ENCODE results near the gene SYNE2. TPM values are rescaled to one million over a fixed set of nuclear protein-coding genes. Genes with fewer than 3 reads are reported as not detected.
"Not testable (repeated sequence)": the region's sequence is repeated elsewhere in the genome, so short reads cannot be mapped to it uniquely, and the experiment has no call there.

SYNE2 gene
- total and polyA plus RNA-seq, 2 donors (not counting 1 experiment from before 2014, with no cell fraction given), result 3.1 to 15.4 TPM

DNA sequence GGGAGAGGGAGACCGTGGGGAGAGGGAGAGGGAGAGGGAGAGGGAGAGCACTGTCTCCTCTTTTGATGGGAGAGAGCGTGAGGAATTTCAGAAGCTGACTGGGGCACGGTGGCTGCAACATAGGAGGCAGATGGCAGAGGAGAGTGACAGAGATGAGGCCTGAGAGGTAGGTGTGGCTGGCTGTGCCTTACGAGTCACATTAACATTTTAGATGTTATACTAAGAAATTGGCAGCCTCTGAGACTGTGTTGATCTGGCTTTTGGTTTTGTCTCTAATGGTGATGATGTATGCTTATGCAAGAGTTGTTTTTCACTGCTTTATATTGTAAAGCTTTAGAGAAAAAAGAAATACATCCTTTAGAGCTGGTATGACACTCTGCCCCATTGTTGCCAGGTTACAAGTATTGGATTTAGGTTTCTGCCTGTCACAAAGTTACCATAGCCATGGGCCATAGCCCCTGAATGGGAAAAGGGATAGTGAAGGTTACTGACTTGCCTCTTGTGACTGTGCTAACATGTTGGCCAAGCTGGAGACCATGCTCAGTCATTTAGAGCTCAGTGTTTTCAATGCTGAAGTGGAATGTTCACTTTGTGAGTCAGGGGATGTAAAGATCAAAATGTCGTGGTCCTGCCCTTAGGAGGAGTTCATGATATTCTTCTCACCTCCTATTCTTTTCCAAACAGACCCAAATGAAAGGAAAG, 186.2 kb downstream of the SYNE2 start:
- no peak overlapping the region for H3K27ac ChIP-seq (ENCODE audit: insufficient read depth, low read length)
- H3K27me3 ChIP-seq (ENCODE audit: control insufficient read depth, insufficient read depth, low read length), result no peaks in the 10 kb centered on the region
- no peaks in the 10 kb centered on the region for H4K20me1 ChIP-seq (ENCODE audit: control insufficient read depth, extremely low read depth, insufficient read depth, low read length)
- no peak overlapping the region for H3K4me2 ChIP-seq (ENCODE audit: extremely low read depth, insufficient read depth, low read length)
- H2AFZ ChIP-seq (ENCODE audit: low read length), result no peak overlapping the region
- H3K79me2 ChIP-seq (ENCODE audit: control insufficient read depth, insufficient read depth, low read length), result no peaks in the 10 kb centered on the region
- no peak overlapping the region for H3K4me3 ChIP-seq (replicated peaks in 1 of 4; ENCODE audit: control extremely low read depth in 1 of 4, insufficient read depth in 1 of 4, low read depth in 3 of 4, low read length in 4 of 4)
- H3K9ac ChIP-seq (ENCODE audit: insufficient read depth, low read length), result no peak overlapping the region
- no peaks in the 10 kb centered on the region for H3K36me3 ChIP-seq (ENCODE audit: control insufficient read depth, insufficient read depth, low read length)
- TF ChIP-seq, protein P1, sequence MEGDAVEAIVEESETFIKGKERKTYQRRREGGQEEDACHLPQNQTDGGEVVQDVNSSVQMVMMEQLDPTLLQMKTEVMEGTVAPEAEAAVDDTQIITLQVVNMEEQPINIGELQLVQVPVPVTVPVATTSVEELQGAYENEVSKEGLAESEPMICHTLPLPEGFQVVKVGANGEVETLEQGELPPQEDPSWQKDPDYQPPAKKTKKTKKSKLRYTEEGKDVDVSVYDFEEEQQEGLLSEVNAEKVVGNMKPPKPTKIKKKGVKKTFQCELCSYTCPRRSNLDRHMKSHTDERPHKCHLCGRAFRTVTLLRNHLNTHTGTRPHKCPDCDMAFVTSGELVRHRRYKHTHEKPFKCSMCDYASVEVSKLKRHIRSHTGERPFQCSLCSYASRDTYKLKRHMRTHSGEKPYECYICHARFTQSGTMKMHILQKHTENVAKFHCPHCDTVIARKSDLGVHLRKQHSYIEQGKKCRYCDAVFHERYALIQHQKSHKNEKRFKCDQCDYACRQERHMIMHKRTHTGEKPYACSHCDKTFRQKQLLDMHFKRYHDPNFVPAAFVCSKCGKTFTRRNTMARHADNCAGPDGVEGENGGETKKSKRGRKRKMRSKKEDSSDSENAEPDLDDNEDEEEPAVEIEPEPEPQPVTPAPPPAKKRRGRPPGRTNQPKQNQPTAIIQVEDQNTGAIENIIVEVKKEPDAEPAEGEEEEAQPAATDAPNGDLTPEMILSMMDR (conservative IDR thresholded peaks at IDR 0.05 in 1 of 2, IDR thresholded peaks at IDR 0.05 in 1 of 2; ENCODE audit: low read depth in 1 of 2, low read length in 2 of 2), result no peak
- TF ChIP-seq EZH2 (IDR thresholded peaks at IDR 0.05; ENCODE audit: low read length, missing control alignments), result no peak
- H3K9me3 ChIP-seq (ENCODE audit: control insufficient read depth, insufficient read depth, low read depth, low read length), result no peaks in the 10 kb centered on the region
- peak in 1 of 2 donors; percentile 18 for DNase-seq (ENCODE audit: low read depth in 2 of 2)
- no peaks in the 10 kb centered on the region for H3K4me1 ChIP-seq (ENCODE audit: control insufficient read depth, extremely low read depth, insufficient read depth, low read length)

DNA sequence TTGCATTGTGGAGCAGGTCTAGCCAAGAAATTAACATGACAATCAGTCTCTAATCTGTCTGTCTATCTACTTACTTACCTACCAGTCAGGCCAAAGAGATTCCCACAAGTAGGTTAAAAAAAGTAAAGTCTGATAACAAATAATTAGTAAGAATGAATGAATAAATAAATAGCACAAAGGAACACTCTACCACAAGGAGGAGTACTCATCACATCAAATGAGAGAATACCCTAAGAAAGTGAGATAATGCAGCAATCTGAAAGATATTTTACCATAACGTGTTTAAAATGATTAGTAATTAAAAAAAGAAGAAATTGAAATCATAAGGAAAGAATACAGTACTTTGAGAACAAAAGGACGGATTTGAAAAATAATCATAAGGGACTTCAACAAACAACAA, 187.2 kb downstream of the SYNE2 start:
- Histone ChIP-seq H3K27me3 (ENCODE audit: control insufficient read depth, insufficient read depth, low read length) (no peaks in the 10 kb centered on the region), H2AFZ (ENCODE audit: low read length) (no peak overlapping the region), H3K9me3 (ENCODE audit: control insufficient read depth, insufficient read depth, low read depth, low read length) (no peaks in the 10 kb centered on the region), H3K36me3 (ENCODE audit: control insufficient read depth, insufficient read depth, low read length) (no peaks in the 10 kb centered on the region), H3K4me3 (replicated peaks in 1 of 4; ENCODE audit: control extremely low read depth in 1 of 4, insufficient read depth in 1 of 4, low read depth in 3 of 4, low read length in 4 of 4) (no peak overlapping the region), H3K4me1 (ENCODE audit: control insufficient read depth, extremely low read depth, insufficient read depth, low read length) (no peaks in the 10 kb centered on the region), H3K9ac (ENCODE audit: insufficient read depth, low read length) (no peak overlapping the region), H3K27ac (ENCODE audit: insufficient read depth, low read length) (no peak overlapping the region), H4K20me1 (ENCODE audit: control insufficient read depth, extremely low read depth, insufficient read depth, low read length) (no peaks in the 10 kb centered on the region), H3K79me2 (ENCODE audit: control insufficient read depth, insufficient read depth, low read length) (no peaks in the 10 kb centered on the region), H3K4me2 (ENCODE audit: extremely low read depth, insufficient read depth, low read length) (no peak overlapping the region)
- TF ChIP-seq EZH2 (IDR thresholded peaks at IDR 0.05; ENCODE audit: low read length, missing control alignments), result no peak
- TF ChIP-seq, protein P1 (conservative IDR thresholded peaks at IDR 0.05 in 1 of 2, IDR thresholded peaks at IDR 0.05 in 1 of 2; ENCODE audit: low read depth in 1 of 2, low read length in 2 of 2), result peak; percentile 19 to 42
- peak; percentile 10 to 54 for DNase-seq (ENCODE audit: low read depth in 2 of 2)

DNA sequence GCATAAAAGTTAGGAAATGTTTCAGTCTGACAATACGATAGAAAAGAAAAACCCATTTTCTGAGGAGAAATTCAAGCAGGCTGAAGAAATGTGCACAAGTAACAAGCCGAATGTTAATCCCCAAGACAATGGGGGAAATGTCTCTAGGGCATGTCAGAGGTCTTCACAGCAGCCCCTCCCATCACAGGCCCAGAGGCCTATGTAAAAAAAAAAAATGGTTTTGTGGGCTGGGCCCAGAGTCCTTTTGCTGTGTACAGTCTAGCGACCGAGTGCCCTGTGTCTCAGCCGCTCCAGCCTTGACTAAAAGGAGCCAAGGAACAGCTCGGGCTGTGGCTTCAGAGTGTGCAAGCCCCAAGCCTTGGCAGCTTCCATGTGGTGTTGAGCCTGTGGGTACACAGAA, 190.5 kb downstream of the SYNE2 start:
- not testable (repeated sequence) for H3K36me3 ChIP-seq (ENCODE audit: control insufficient read depth, insufficient read depth, low read length); H3K4me2 ChIP-seq (ENCODE audit: extremely low read depth, insufficient read depth, low read length); H4K20me1 ChIP-seq (ENCODE audit: control insufficient read depth, extremely low read depth, insufficient read depth, low read length); H3K4me1 ChIP-seq (ENCODE audit: control insufficient read depth, extremely low read depth, insufficient read depth, low read length); H3K27me3 ChIP-seq (ENCODE audit: control insufficient read depth, insufficient read depth, low read length); H3K4me3 ChIP-seq (replicated peaks in 1 of 4; ENCODE audit: control extremely low read depth in 1 of 4, insufficient read depth in 1 of 4, low read depth in 3 of 4, low read length in 4 of 4); H3K27ac ChIP-seq (ENCODE audit: insufficient read depth, low read length); DNase-seq (ENCODE audit: low read depth in 2 of 2); H2AFZ ChIP-seq (ENCODE audit: low read length); H3K79me2 ChIP-seq (ENCODE audit: control insufficient read depth, insufficient read depth, low read length); H3K9me3 ChIP-seq (ENCODE audit: control insufficient read depth, insufficient read depth, low read depth, low read length); H3K9ac ChIP-seq (ENCODE audit: insufficient read depth, low read length)

All from fibroblast of lung (primary cell).